K562 (cell line): ENCODE results near the gene PPP1R2B. TPM values are rescaled to one million over a fixed set of nuclear protein-coding genes. Genes with fewer than 3 reads are reported as not detected.

Source experiments
- ATAC-seq: fragments of 200-7000 bp; cut with Tn5 transposase; 3 replicates; pipeline ENCODE4 v1.9.1; 2020; ENCODE audit warnings: moderate library complexity
- BruUV-seq: library from RNA; stranded (reverse); fragments of 400-500 nt; replicated peaks from 2 replicates; lab custom pipeline; 2021; lab: Mats Ljungman, UMichigan
- CTCF ChIA-PET: fragments of 300-600 bp; formaldehyde crosslinking; extraction: SDS; loops from one replicate; lab custom pipeline; 2021; ENCODE audit warnings: low intra/inter-chr PET ratio; lab: Yijun Ruan, JAX
- POLR2A ChIA-PET: fragments of 300-600, 350-650 bp; sonication (Branson Sonifier 250); formaldehyde crosslinking; extraction: SDS; loops from one replicate; lab custom pipeline; 2021; ENCODE audit warnings: antibody characterized with exemption, inconsistent platforms; lab: Yijun Ruan, JAX
- DNase-seq, 4 experiments: peaks; one replicate each; pipeline versions ENCODE4 v3.0.0 to v3.0.0-alpha.2; 2011 to 2018; ENCODE audit warnings: low spot score in 3 of 4, mixed read lengths in 3 of 4; ENCODE audit errors: extremely low read depth in 1 of 4
- FAIRE-seq: peaks from 2 replicates; lab custom pipeline; 2011; peaks lifted over from hg19 to GRCh38; lab: Jason Lieb, UNC
- H2AFZ ChIP-seq: 2 replicates; pipeline ENCODE4 v1.6.0; 2011; ENCODE audit warnings: low read depth, low read length, control low read depth, inconsistent platforms
- H3K27ac ChIP-seq: fragments of 200-600 bp; 3 replicates; pipeline ENCODE4 v1.8.0; 2011; ENCODE audit warnings: low read depth, mild to moderate bottlenecking, control low read depth, inconsistent platforms, low read length, moderate library complexity, mixed read lengths; ENCODE audit errors: extremely low read depth
- H3K27me3 ChIP-seq, 2 experiments: fragments of 300-600 bp in 1 of 2; 2 replicates in 1 of 2; 3 replicates in 1 of 2; pipeline versions ENCODE4 v1.6.0 to v1.8.0; 2011; ENCODE audit warnings: inconsistent platforms in 2 of 2, low read length in 2 of 2, mild to moderate bottlenecking in 1 of 2, mixed read lengths in 1 of 2, moderate library complexity in 1 of 2; ENCODE audit not compliant: control insufficient read depth in 2 of 2, insufficient read depth in 2 of 2
- H3K36me3 ChIP-seq: fragments of 300-600 bp; 3 replicates; pipeline ENCODE4 v1.8.0; 2011; ENCODE audit warnings: mild to moderate bottlenecking, low read length, inconsistent platforms; ENCODE audit not compliant: control insufficient read depth, insufficient read depth
- H3K4me1 ChIP-seq, 2 experiments: fragments of 200-600 bp in 1 of 2; replicated peaks in 1 of 2; 2 replicates in 1 of 2; 3 replicates in 1 of 2; pipeline versions ENCODE4 v1.5.1 to v1.8.0; 2011; ENCODE audit warnings: inconsistent platforms in 2 of 2, low read length in 2 of 2, mild to moderate bottlenecking in 1 of 2, mixed read lengths in 1 of 2, moderate library complexity in 1 of 2; ENCODE audit not compliant: control insufficient read depth in 2 of 2, insufficient read depth in 2 of 2
- H3K4me2 ChIP-seq: 2 replicates; pipeline ENCODE4 v1.6.1; 2011; ENCODE audit warnings: low read length, control low read depth, inconsistent platforms, mixed read lengths; ENCODE audit not compliant: insufficient read depth
- H3K4me3 ChIP-seq: fragments of 200-600 bp; sonication (generic), shearing (Covaris generic); 2 replicates; pipeline ENCODE4 v1.5.1; 2016; ENCODE audit warnings: control low read depth, inconsistent platforms
- H3K79me2 ChIP-seq: fragments of 200-600 bp; 3 replicates; pipeline ENCODE4 v1.8.0; 2011; ENCODE audit warnings: low read length, inconsistent platforms; ENCODE audit not compliant: control insufficient read depth, insufficient read depth
- H3K9ac ChIP-seq, 2 experiments: 2 replicates each; pipeline versions ENCODE4 v1.6.0 to v1.6.1; 2011; ENCODE audit warnings: low read depth in 2 of 2, low read length in 2 of 2, control low read depth in 1 of 2, inconsistent platforms in 1 of 2, mild to moderate bottlenecking in 1 of 2, mixed read lengths in 1 of 2; ENCODE audit not compliant: insufficient read depth in 1 of 2
- H3K9me1 ChIP-seq: one replicate; pipeline ENCODE4 v1.6.0; 2011; ENCODE audit warnings: inconsistent platforms, mild to moderate bottlenecking, low read length, moderate library complexity; ENCODE audit not compliant: control insufficient read depth, insufficient read depth
- H3K9me3 ChIP-seq: replicated peaks from 2 replicates; pipeline ENCODE4 v1.5.1; 2011; ENCODE audit warnings: low read depth, low read length, inconsistent platforms; ENCODE audit not compliant: control insufficient read depth, insufficient read depth
- H4K20me1 ChIP-seq: replicated peaks from 2 replicates; pipeline ENCODE4 v1.6.1; 2011; ENCODE audit warnings: low read length, inconsistent platforms, mixed read lengths; ENCODE audit not compliant: control insufficient read depth, insufficient read depth
- CHD4 ChIP-seq: fragments of 200-600 bp; sonication (generic); IDR thresholded peaks from 3 replicates; pipeline ENCODE4 v1.6.1; 2012; ENCODE audit warnings: low read depth, mild to moderate bottlenecking, mixed read lengths, low read length, inconsistent platforms; ENCODE audit not compliant: insufficient read depth, insufficient replicate concordance, poor library complexity, severe bottlenecking
- CSDE1 ChIP-seq, 2 experiments: fragments of 450-650 bp; IDR thresholded peaks; 2 replicates each; pipeline ENCODE4 v1.6.1; 2016; ENCODE audit warnings: mild to moderate bottlenecking in 1 of 2
- NCOR1 ChIP-seq: fragments of 450-650 bp; IDR thresholded peaks from 2 replicates; pipeline ENCODE4 v1.6.1; 2016; ENCODE audit warnings: mild to moderate bottlenecking, moderate library complexity
- PURB ChIP-seq: sonication (generic); formaldehyde crosslinking; IDR thresholded peaks from 2 replicates; pipeline ENCODE4 v1.9.0; 2021; ENCODE audit warnings: low read depth, mild to moderate bottlenecking, missing genetic modification reagents
- TARDBP ChIP-seq: fragments of 450-650 bp; IDR thresholded peaks from 2 replicates; pipeline ENCODE4 v1.6.1; 2016
- XRCC5 ChIP-seq: fragments of 200-400 bp; formaldehyde crosslinking; IDR thresholded peaks from 2 replicates; pipeline ENCODE4 v1.6.1; 2017; ENCODE audit warnings: low read depth, mild to moderate bottlenecking, low read length
- ZBTB1 ChIP-seq: sonication (generic); formaldehyde crosslinking; IDR thresholded peaks from 2 replicates; pipeline ENCODE4 v1.8.1; 2023; ENCODE audit warnings: missing genetic modification reagents, low read depth, mild to moderate bottlenecking, borderline replicate concordance
- ZNF133 ChIP-seq: fragments of 250-450 bp; sonication (Bioruptor Pico); IDR thresholded peaks from 2 replicates; pipeline ENCODE4 v1.4.0; 2020; ENCODE audit warnings: mild to moderate bottlenecking
- in situ Hi-C: fragments of 300-500 bp; cut with MboI; formaldehyde crosslinking; loops from 4 replicates; pipeline ENCODE4 v1.15.0; 2018; ENCODE audit warnings: inconsistent platforms, mixed read lengths
- intact Hi-C: fragments of 100-400 bp; cut with micrococcal nuclease; formaldehyde crosslinking; loops from 2 replicates; pipeline ENCODE4 v1.14.2; 2022
- polyA plus RNA-seq, 8 experiments: library from polyadenylated mRNA; depleted of rRNA in 4 of 8; stranded (reverse) in 5 of 8; unstranded in 3 of 8; fragments of >200 nt; fragmentation: Nextera tagmentation in 2 of 8; fragmentation: Illumina TruSeq in 1 of 8; extraction: Ambion mirVana in 2 of 8; extraction: Trizol in 1 of 8; gene quantifications; 2 replicates each; pipeline versions ENCODE4 v1.2.1 to v1.2.3, GENCODE V29; 2011 to 2014; ENCODE audit warnings: inconsistent platforms in 1 of 8, missing spikeins in 1 of 8
- total RNA-seq, 7 experiments: library from RNA; depleted of rRNA in 6 of 7; stranded (reverse); fragments of >200 nt in 6 of 7; fragmentation: Illumina TruSeq in 2 of 7; extraction: Trizol in 2 of 7; gene quantifications; 2 replicates each; pipeline versions ENCODE4 v1.2.1 to v1.2.3, GENCODE V29; 2011 to 2021; ENCODE audit warnings: low replicate concordance in 1 of 7
- TF ChIP-seq, protein P1 (sequence below): sonication (generic); formaldehyde crosslinking; IDR thresholded peaks from 2 replicates; pipeline ENCODE4 v1.9.0; 2022; ENCODE audit warnings: mild to moderate bottlenecking, missing genetic modification reagents
- TF ChIP-seq, protein P2 (sequence below), 2 experiments: fragments of 150-350 bp in 1 of 2; IDR thresholded peaks; 2 replicates each; pipeline ENCODE4 v1.6.1; 2012 to 2016; ENCODE audit warnings: low read depth in 2 of 2, low read length in 2 of 2, mild to moderate bottlenecking in 1 of 2, moderate library complexity in 1 of 2

PPP1R2B gene
- total and polyA plus RNA-seq, 9 of the 15 experiments (the other 6 are each of a cell fraction or from before 2014, with no cell fraction given) = 0.06 to 0.11 TPM; not detected in 7

DNA sequence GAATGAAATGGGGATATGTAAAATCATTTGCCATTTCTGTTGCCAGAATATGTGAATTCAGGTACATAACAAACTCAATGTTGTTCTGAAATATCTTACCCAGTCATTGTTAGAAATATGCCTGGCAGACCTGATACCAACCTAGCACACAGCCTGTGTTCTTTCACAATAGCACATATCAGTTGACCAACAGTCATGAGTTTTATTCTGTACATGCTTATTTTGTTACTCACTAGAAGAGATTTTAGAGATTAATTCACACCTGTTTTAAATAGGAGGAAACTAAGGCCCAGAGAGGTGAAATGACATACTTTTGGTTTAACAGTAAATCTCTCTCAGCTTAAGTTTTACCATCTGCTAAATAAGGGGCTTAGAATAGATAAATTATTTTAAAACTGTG, 8.4 kb upstream of the PPP1R2B start:
- POLR2A ChIA-PET = no interaction called here
- in situ Hi-C loops = no loop called here
- CTCF ChIA-PET = no interaction called here

More for the DNA sequence above, 8.4 kb upstream of the PPP1R2B start:
- DNase-seq (no peak), ATAC-seq (no peak)
- TF ChIP-seq, protein P1, sequence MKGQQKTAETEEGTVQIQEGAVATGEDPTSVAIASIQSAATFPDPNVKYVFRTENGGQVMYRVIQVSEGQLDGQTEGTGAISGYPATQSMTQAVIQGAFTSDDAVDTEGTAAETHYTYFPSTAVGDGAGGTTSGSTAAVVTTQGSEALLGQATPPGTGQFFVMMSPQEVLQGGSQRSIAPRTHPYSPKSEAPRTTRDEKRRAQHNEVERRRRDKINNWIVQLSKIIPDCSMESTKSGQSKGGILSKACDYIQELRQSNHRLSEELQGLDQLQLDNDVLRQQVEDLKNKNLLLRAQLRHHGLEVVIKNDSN = no peak
- TF ChIP-seq ZBTB1 (CRISPR knock-in tag) (no peak), PURB (CRISPR knock-in tag) (no peak), CHD4 (no peak), ZNF133 (no peak), CSDE1 (IDR thresholded peaks at IDR 0.05) (no peak), TARDBP (no peak), NCOR1 (no peak), XRCC5 (no peak)
- TF ChIP-seq, protein P2, sequence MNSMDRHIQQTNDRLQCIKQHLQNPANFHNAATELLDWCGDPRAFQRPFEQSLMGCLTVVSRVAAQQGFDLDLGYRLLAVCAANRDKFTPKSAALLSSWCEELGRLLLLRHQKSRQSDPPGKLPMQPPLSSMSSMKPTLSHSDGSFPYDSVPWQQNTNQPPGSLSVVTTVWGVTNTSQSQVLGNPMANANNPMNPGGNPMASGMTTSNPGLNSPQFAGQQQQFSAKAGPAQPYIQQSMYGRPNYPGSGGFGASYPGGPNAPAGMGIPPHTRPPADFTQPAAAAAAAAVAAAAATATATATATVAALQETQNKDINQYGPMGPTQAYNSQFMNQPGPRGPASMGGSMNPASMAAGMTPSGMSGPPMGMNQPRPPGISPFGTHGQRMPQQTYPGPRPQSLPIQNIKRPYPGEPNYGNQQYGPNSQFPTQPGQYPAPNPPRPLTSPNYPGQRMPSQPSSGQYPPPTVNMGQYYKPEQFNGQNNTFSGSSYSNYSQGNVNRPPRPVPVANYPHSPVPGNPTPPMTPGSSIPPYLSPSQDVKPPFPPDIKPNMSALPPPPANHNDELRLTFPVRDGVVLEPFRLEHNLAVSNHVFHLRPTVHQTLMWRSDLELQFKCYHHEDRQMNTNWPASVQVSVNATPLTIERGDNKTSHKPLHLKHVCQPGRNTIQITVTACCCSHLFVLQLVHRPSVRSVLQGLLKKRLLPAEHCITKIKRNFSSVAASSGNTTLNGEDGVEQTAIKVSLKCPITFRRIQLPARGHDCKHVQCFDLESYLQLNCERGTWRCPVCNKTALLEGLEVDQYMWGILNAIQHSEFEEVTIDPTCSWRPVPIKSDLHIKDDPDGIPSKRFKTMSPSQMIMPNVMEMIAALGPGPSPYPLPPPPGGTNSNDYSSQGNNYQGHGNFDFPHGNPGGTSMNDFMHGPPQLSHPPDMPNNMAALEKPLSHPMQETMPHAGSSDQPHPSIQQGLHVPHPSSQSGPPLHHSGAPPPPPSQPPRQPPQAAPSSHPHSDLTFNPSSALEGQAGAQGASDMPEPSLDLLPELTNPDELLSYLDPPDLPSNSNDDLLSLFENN (IDR thresholded peaks at IDR 0.05; ENCODE audit: low read depth in 2 of 2, low read length in 2 of 2) = no peak
- TF ChIP-seq, all 486 proteins: peak for 0
- H2AFZ ChIP-seq = no peak overlapping the region
- intact Hi-C loops = no loop called here
- no peak overlapping the region for H3K4me2 ChIP-seq
- H3K9ac ChIP-seq = no peak overlapping the region
- BruUV-seq = no TSS peak
- H4K20me1 ChIP-seq = no peaks in the 10 kb centered on the region
- no peak for FAIRE-seq
- H3K27ac ChIP-seq = no peak overlapping the region
- H3K9me3 ChIP-seq = no peaks in the 10 kb centered on the region
- no peaks in the 10 kb centered on the region for H3K79me2 ChIP-seq
- H3K4me3 ChIP-seq = no peak overlapping the region
- H3K9me1 ChIP-seq = no peaks in the 10 kb centered on the region
- no peaks in the 10 kb centered on the region for H3K36me3 ChIP-seq
- H3K4me1 ChIP-seq = no peaks in the 10 kb centered on the region
- no peaks in the 10 kb centered on the region for H3K27me3 ChIP-seq
